HCT116 (cell line): ENCODE results near the gene MDH1. TPM values are rescaled to one million over a fixed set of nuclear protein-coding genes. Genes with fewer than 3 reads are reported as not detected.

ENCODE experiments used
- ATAC-seq: fragments of 200-7000 bp; cut with Tn5 transposase; 2 replicates; pipeline ENCODE4 v1.9.1; 2020; ENCODE audit warnings: mild to moderate bottlenecking, moderate library complexity
- BruUV-seq: library from RNA; stranded (reverse); fragments of 400-500 nt; replicated peaks from 2 replicates; lab custom pipeline; 2021; lab: Mats Ljungman, UMichigan
- CTCF ChIA-PET: fragments of 300-600 bp; sonication (Branson Sonifier 250); formaldehyde crosslinking; loops from one replicate; lab custom pipeline; 2021; ENCODE audit warnings: antibody characterized with exemption; lab: Charles Lee
- POLR2A ChIA-PET: fragments of 300-600, 350-600 bp; sonication (Branson Sonifier 250); formaldehyde crosslinking; loops from one replicate; lab custom pipeline; 2021; ENCODE audit warnings: antibody characterized with exemption; lab: Charles Lee
- RAD21 ChIA-PET, 2 experiments: fragments of 300-600 bp; sonication (Branson Sonifier 250); formaldehyde crosslinking; loops; one replicate each; lab custom pipeline; 2023; ENCODE audit warnings: low total read pairs in 2 of 2; ENCODE audit not compliant: uncharacterized antibody in 2 of 2, unreplicated experiment in 2 of 2, low non-redundant PET in 1 of 2; lab: Charles Lee
- DNase-seq: peaks from one replicate; pipeline ENCODE4 v3.0.0-alpha.2; 2010; ENCODE audit warnings: low read depth, low spot score
- H2AFZ ChIP-seq: fragments of 200-600 bp; shearing (Covaris generic), sonication (generic); 2 replicates; pipeline ENCODE4 v1.6.1; 2017; ENCODE audit warnings: low read depth, mixed run types, mixed read lengths, antibody characterized with exemption, low read length; ENCODE audit not compliant: poor library complexity, severe bottlenecking
- H3K27ac ChIP-seq: 2 replicates; pipeline ENCODE4 v1.5.1; 2012; ENCODE audit warnings: low read depth, low read length
- H3K27me3 ChIP-seq: fragments of 200-600 bp; sonication (generic); 2 replicates; pipeline ENCODE4 v1.6.1; 2016; ENCODE audit warnings: mixed run types, low read length, mixed read lengths; ENCODE audit not compliant: insufficient read depth
- H3K36me3 ChIP-seq, 2 experiments: fragments of 200-500 bp in 1 of 2; fragments of 200-600 bp in 1 of 2; sonication (Bioruptor generic) in 1 of 2; sonication (generic) in 1 of 2; 2 replicates each; pipeline versions ENCODE4 v1.5.1 to v1.6.1; 2014 to 2016; ENCODE audit warnings: low read length in 2 of 2, inconsistent platforms in 1 of 2, mixed read lengths in 1 of 2, mixed run types in 1 of 2; ENCODE audit not compliant: insufficient read depth in 2 of 2, control insufficient read depth in 1 of 2
- H3K4me1 ChIP-seq, 2 experiments: fragments of 200-600 bp in 1 of 2; sonication (generic) in 1 of 2; 2 replicates each; pipeline versions ENCODE4 v1.5.1 to v1.6.1; 2012 to 2017; ENCODE audit warnings: low read length in 2 of 2, inconsistent platforms in 1 of 2, mild to moderate bottlenecking in 1 of 2, mixed read lengths in 1 of 2, mixed run types in 1 of 2, moderate library complexity in 1 of 2; ENCODE audit not compliant: insufficient read depth in 2 of 2, control insufficient read depth in 1 of 2
- H3K4me2 ChIP-seq: fragments of 200-600 bp; sonication (generic); 2 replicates; pipeline ENCODE4 v1.6.1; 2017; ENCODE audit warnings: mixed run types, low read length, mixed read lengths
- H3K4me3 ChIP-seq, 2 experiments: fragments of 200-600 bp in 1 of 2; sonication (generic) in 1 of 2; replicated peaks in 1 of 2; 2 replicates each; pipeline ENCODE4 v1.5.1; 2011 to 2016; ENCODE audit warnings: low read length in 2 of 2, control low read depth in 1 of 2, low read depth in 1 of 2, mild to moderate bottlenecking in 1 of 2, mixed read lengths in 1 of 2, mixed run types in 1 of 2
- H3K79me2 ChIP-seq: fragments of 200-600 bp; sonication (generic); 2 replicates; pipeline ENCODE4 v1.6.1; 2017; ENCODE audit warnings: mild to moderate bottlenecking, mixed run types, low read length, moderate library complexity, mixed read lengths; ENCODE audit not compliant: insufficient read depth
- H3K9ac ChIP-seq: fragments of 200-600 bp; sonication (generic); 2 replicates; pipeline ENCODE4 v1.6.1; 2016; ENCODE audit warnings: low read length, mixed read lengths
- H3K9me2 ChIP-seq: fragments of 200-600 bp; sonication (generic), shearing (Covaris generic); 2 replicates; pipeline ENCODE4 v1.6.1; 2017; ENCODE audit warnings: mixed run types, mild to moderate bottlenecking, moderate library complexity; ENCODE audit not compliant: insufficient read depth
- H3K9me3 ChIP-seq, 2 experiments: fragments of 200-500 bp in 1 of 2; fragments of 200-600 bp in 1 of 2; sonication (Bioruptor generic) in 1 of 2; sonication (generic) in 1 of 2; 2 replicates each; pipeline ENCODE4 v1.6.1; 2014 to 2017; ENCODE audit warnings: low read length in 2 of 2, mixed read lengths in 2 of 2, inconsistent platforms in 1 of 2, low read depth in 1 of 2, mild to moderate bottlenecking in 1 of 2, mixed run types in 1 of 2, moderate library complexity in 1 of 2; ENCODE audit not compliant: control insufficient read depth in 1 of 2, insufficient read depth in 1 of 2
- H4K20me1 ChIP-seq: fragments of 200-600 bp; sonication (generic), shearing (Covaris generic); 2 replicates; pipeline ENCODE4 v1.6.1; 2017; ENCODE audit warnings: mixed run types, mild to moderate bottlenecking, moderate library complexity; ENCODE audit not compliant: insufficient read depth
- CBX3 ChIP-seq: IDR thresholded peaks from 2 replicates; pipeline ENCODE4 v1.6.1; 2012; ENCODE audit warnings: low read depth
- CEBPB ChIP-seq: IDR thresholded peaks from 2 replicates; pipeline ENCODE4 v1.6.1; 2012; ENCODE audit warnings: low read depth
- EGR1 ChIP-seq: IDR thresholded peaks from 2 replicates; pipeline ENCODE4 v1.6.1; 2012; ENCODE audit warnings: low read depth
- EZH2 ChIP-seq: fragments of 200-600 bp; sonication (generic); IDR thresholded peaks from 2 replicates; pipeline ENCODE4 v1.6.1; 2017; ENCODE audit warnings: antibody characterized with exemption, mixed run types
- JUND ChIP-seq: IDR thresholded peaks from 2 replicates; pipeline ENCODE4 v1.6.1; 2012
- MAX ChIP-seq: IDR thresholded peaks from 2 replicates; pipeline ENCODE4 v1.6.1; 2012
- POLR2A ChIP-seq: IDR thresholded peaks from 2 replicates; pipeline ENCODE4 v1.7.0; 2011; ENCODE audit warnings: borderline replicate concordance; ENCODE audit not compliant: insufficient read depth, insufficient read length; ENCODE audit errors: extremely low read depth
- POLR2AphosphoS5 ChIP-seq: IDR thresholded peaks from 2 replicates; pipeline ENCODE4 v1.6.1; 2011; ENCODE audit warnings: mild to moderate bottlenecking, low read depth, low read length, moderate library complexity
- SIN3A ChIP-seq: IDR thresholded peaks from 2 replicates; pipeline ENCODE4 v1.6.1; 2012; ENCODE audit warnings: low read depth
- SP1 ChIP-seq: IDR thresholded peaks from 2 replicates; pipeline ENCODE4 v1.6.1; 2012; ENCODE audit warnings: low read depth
- TCF7L2 ChIP-seq: IDR thresholded peaks from 2 replicates; pipeline ENCODE4 v1.7.0; 2011; ENCODE audit warnings: borderline replicate concordance, inconsistent platforms; ENCODE audit not compliant: insufficient read depth, insufficient read length; ENCODE audit errors: extremely low read depth
- YY1 ChIP-seq: IDR thresholded peaks from 2 replicates; pipeline ENCODE4 v1.6.1; 2011; ENCODE audit warnings: low read length, low read depth, moderate library complexity, mild to moderate bottlenecking; ENCODE audit not compliant: insufficient replicate concordance; ENCODE audit errors: extremely low read depth
- ZNF274 ChIP-seq: fragments of 200-500 bp; sonication (Bioruptor generic); IDR thresholded peaks from 2 replicates; pipeline ENCODE4 v1.6.1; 2014; ENCODE audit warnings: mild to moderate bottlenecking, low read depth, low read length, inconsistent platforms
- intact Hi-C: fragments of 100-400 bp; cut with micrococcal nuclease; formaldehyde crosslinking; loops from 2 replicates; pipeline ENCODE4 v1.10.0; 2022
- total RNA-seq: library from RNA; stranded (reverse); gene quantifications from one replicate; pipeline ENCODE4 v1.2.1, GENCODE V29; 2021; ENCODE audit not compliant: unreplicated experiment
- TF ChIP-seq, protein P1 (sequence below): IDR thresholded peaks from 2 replicates; pipeline ENCODE4 v1.6.1; 2011; ENCODE audit warnings: mild to moderate bottlenecking, low read length, moderate library complexity; ENCODE audit not compliant: insufficient replicate concordance; ENCODE audit errors: extremely low read depth
- TF ChIP-seq, protein P2 (sequence below): IDR thresholded peaks from 2 replicates; pipeline ENCODE4 v1.6.1; 2012

Gene MDH1
- total RNA-seq, 1 experiment from 2014 or later = 192 TPM

DNA sequence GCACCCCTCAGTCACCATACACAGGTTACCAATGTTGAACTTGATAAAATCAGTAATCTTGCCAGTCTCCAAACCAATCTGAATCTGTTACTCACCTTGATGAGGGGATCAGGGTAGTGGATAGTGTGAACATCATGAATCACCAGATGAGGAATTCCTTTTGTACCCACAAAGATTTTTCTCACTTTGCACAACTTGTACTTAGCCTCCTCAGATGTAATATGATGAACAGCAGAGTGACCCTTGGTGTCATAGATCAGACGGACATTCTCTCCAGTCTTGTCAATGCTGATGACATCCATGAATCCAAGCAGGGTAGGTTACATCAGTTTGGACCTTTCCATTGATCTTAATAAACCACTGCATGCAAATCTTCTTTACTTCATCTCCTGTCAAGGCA, 54.7 kb downstream of the MDH1 start:
- POLR2A ChIA-PET = no interaction called here

GRCh38 chr2:63648632-63649031, 59.9 kb downstream of the MDH1 start:
- Histone ChIP-seq H4K20me1 (no peaks in the 10 kb centered on the region), H2AFZ (no peak overlapping the region), H3K27me3 (no peaks in the 10 kb centered on the region), H3K4me1 (no peaks in the 10 kb centered on the region), H3K9ac (no peak overlapping the region), H3K79me2 (no peaks in the 10 kb centered on the region), H3K36me3 (no peaks in the 10 kb centered on the region), H3K27ac (no peak overlapping the region), H3K4me3 (no peak overlapping the region), H3K4me2 (no peak overlapping the region), H3K9me3 (no peaks in the 10 kb centered on the region), H3K9me2 (peaks cover 4% of the 10 kb centered on the region; the same call in 1 of the 2 replicates)
- RAD21 ChIA-PET = no interaction called here
- no peak for ATAC-seq
- no peak for DNase-seq
- BruUV-seq = no TSS peak
- POLR2A ChIA-PET = no interaction called here
- CTCF ChIA-PET = no interaction called here
- intact Hi-C loops = no loop called here
- no peak for TF ChIP-seq ZNF274
- no peak for TF ChIP-seq CEBPB
- no peak for TF ChIP-seq SP1
- TF ChIP-seq MAX = no peak
- TF ChIP-seq, protein P1, sequence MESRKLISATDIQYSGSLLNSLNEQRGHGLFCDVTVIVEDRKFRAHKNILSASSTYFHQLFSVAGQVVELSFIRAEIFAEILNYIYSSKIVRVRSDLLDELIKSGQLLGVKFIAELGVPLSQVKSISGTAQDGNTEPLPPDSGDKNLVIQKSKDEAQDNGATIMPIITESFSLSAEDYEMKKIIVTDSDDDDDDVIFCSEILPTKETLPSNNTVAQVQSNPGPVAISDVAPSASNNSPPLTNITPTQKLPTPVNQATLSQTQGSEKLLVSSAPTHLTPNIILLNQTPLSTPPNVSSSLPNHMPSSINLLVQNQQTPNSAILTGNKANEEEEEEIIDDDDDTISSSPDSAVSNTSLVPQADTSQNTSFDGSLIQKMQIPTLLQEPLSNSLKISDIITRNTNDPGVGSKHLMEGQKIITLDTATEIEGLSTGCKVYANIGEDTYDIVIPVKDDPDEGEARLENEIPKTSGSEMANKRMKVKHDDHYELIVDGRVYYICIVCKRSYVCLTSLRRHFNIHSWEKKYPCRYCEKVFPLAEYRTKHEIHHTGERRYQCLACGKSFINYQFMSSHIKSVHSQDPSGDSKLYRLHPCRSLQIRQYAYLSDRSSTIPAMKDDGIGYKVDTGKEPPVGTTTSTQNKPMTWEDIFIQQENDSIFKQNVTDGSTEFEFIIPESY = no peak
- TF ChIP-seq EZH2 = no peak
- no peak for TF ChIP-seq TCF7L2
- no peak for TF ChIP-seq JUND
- no peak for TF ChIP-seq EGR1
- no peak for TF ChIP-seq POLR2A
- TF ChIP-seq POLR2AphosphoS5 = no peak
- no peak for TF ChIP-seq YY1

More for the DNA sequence above, 54.7 kb downstream of the MDH1 start:
- Histone ChIP-seq H3K36me3 (no peaks in the 10 kb centered on the region), H3K9me3 (no peaks in the 10 kb centered on the region), H4K20me1 (no peaks in the 10 kb centered on the region), H3K27ac (no peak overlapping the region), H3K4me2 (no peak overlapping the region), H3K4me3 (no peak overlapping the region), H2AFZ (no peak overlapping the region), H3K4me1 (no peaks in the 10 kb centered on the region), H3K9me2 (peaks cover 2% of the 10 kb centered on the region; the same call in 1 of the 2 replicates), H3K9ac (no peak overlapping the region), H3K27me3 (no peaks in the 10 kb centered on the region), H3K79me2 (no peaks in the 10 kb centered on the region)
- CTCF ChIA-PET = no interaction called here
- no TSS peak for BruUV-seq
- TF ChIP-seq SP1 (no peak), CBX3 (no peak), EZH2 (no peak), CEBPB (no peak), YY1 (no peak), SIN3A (no peak)
- TF ChIP-seq, protein P2, sequence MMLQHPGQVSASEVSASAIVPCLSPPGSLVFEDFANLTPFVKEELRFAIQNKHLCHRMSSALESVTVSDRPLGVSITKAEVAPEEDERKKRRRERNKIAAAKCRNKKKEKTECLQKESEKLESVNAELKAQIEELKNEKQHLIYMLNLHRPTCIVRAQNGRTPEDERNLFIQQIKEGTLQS = no peak
- TF ChIP-seq, protein P1 = no peak
- ATAC-seq (no peak), DNase-seq (no peak)
- RAD21 ChIA-PET = no interaction called here
- intact Hi-C loops = no loop called here
